Esophagus squamous epithelium (tissue), 5 donors: ENCODE data around the gene PROKR2. TPM values are rescaled to one million over a fixed set of nuclear protein-coding genes. Genes with fewer than 3 reads are reported as not detected.

Experiments
- DNase-seq: peaks from one replicate; lab custom pipeline; 2025; lab: John Stamatoyannopoulos, UW
- H3K27ac ChIP-seq, 4 donors: fragments of 200-600 bp; sonication (generic); one replicate each; pipeline ENCODE4 v1.5.1; 2016 to 2019; ENCODE audit warnings: mild to moderate bottlenecking in 1 of 4
- H3K27me3 ChIP-seq, 4 donors: fragments of 200-600 bp; sonication (generic); 1 replicate in 3 of 4; 2 replicates in 1 of 4; pipeline versions ENCODE4 v1.5.1 to v1.6.0; 2017 to 2021; ENCODE audit warnings: antibody characterized with exemption in 1 of 4
- H3K36me3 ChIP-seq, 3 donors: fragments of 200-600 bp; sonication (generic); one replicate each; pipeline ENCODE4 v1.5.1; 2016 to 2019
- H3K4me1 ChIP-seq, 3 donors: fragments of 200-600 bp; sonication (generic); one replicate each; pipeline ENCODE4 v1.5.1; 2017 to 2019
- H3K4me3 ChIP-seq, 4 donors: fragments of 200-600 bp; sonication (generic); 1 replicate in 3 of 4; 2 replicates in 1 of 4; pipeline ENCODE4 v1.5.1; 2016 to 2019; ENCODE audit warnings: mild to moderate bottlenecking in 2 of 4, moderate library complexity in 1 of 4
- H3K9me3 ChIP-seq, 3 donors: fragments of 200-600 bp; sonication (generic); one replicate each; pipeline ENCODE4 v1.5.1; 2016 to 2019
- POLR2A ChIP-seq, 4 donors: fragments of 450-650 bp; IDR thresholded peaks; one replicate each; pipeline ENCODE4 v1.6.1; 2017; ENCODE audit warnings: antibody characterized with exemption in 4 of 4, mild to moderate bottlenecking in 4 of 4, moderate library complexity in 3 of 4
- WGBS, 2 donors: methylation state at CpG; one replicate each; pipeline ENCODE4 v1.1.5; 2018; 5-methylcytosine and 5-hydroxymethylcytosine counted together
- intact Hi-C: fragments of 100-400 bp; cut with DNase I; formaldehyde crosslinking; loops from one replicate; pipeline ENCODE4 v1.15.0; 2022
- total RNA-seq, 4 donors: library from RNA; depleted of rRNA; stranded (reverse); fragments of >200 nt; gene quantifications; one replicate each; pipeline ENCODE4 v1.1.0, GENCODE V29; 2016
- TF ChIP-seq, protein P1 (sequence below), 6 experiments: fragments of 450-650 bp in 4 of 6; fragments of 200-600 bp in 2 of 6; sonication (generic) in 2 of 6; IDR thresholded peaks; one replicate each; pipeline ENCODE4 v1.5.1; 2016 to 2019; ENCODE audit warnings: antibody characterized with exemption in 6 of 6, mild to moderate bottlenecking in 4 of 6, moderate library complexity in 4 of 6
- donor health status: DM: yes; HTN: yes; CAD: no.

The PROKR2 gene
- not detected for total RNA-seq

DNA sequence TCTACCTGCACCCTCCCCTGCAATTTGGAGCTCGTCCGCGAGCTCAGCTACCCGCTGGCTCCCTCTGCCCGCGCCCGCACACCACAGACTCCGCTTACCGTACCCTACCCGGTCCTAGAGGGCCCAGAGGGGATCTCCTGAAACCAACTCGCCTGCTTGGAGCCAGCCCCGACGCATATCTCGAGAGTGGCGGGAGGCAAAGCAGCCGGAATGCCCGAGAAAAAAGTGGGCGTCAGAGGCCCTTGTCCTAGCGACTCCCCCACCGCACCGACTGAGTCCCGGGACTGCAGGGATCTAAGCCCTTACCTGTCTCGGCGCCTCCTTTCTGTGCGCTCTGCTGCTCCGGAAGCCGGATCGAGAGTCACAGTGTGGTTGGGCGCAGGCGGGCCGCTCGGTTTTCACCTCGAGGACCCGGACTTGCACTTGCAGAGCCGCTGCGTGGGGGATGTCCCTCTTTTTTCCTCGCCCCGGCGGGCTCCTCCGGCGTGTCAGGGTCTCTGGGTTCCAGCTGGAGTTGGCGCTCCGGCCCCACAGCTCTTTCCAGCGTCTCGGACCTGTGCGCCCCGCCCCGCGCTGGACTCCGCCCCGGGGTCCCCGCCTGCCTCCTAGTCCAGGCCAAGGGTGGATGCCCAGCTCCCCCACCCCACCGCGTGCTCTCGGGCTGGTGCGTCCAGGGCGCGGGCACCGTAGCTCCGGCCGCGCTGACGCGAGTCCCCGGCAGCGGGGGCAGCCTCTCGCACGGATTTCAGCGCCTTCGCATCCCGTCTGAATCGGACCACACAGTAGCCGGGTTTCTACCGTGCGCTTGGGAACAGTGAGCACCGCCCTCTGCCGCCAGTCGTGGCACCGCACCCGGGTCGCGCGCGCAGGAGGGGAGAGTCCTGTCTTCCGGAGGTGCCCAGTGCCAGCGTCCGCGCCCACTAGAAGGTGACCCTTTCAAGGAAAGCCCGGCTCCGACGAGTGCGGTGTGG is at the start of gene PROKR2:
PROKR2 (minus strand) TSS at position 767 of the 971 bp plus-strand sequence. CDS start 2,585 bp downstream, outside the sequence.
- DNase-seq: no peak
- intact Hi-C loops: no loop called here
- Histone ChIP-seq H3K27me3 (peaks cover 0 to 65% (median 5%) of the 10 kb centered on the region in 4 donors), H3K4me3 (peak within 1 kb of the TSS in 1 of 4 donors; percentile 12), H3K27ac (no peak within 1 kb of the TSS), H3K4me1 (peaks cover 0 to 8% (median 0%) of the 10 kb centered on the region in 3 donors), H3K9me3 (no peaks in the 10 kb centered on the region), H3K36me3 (no peaks in the 10 kb centered on the region)
- TF ChIP-seq, protein P1, sequence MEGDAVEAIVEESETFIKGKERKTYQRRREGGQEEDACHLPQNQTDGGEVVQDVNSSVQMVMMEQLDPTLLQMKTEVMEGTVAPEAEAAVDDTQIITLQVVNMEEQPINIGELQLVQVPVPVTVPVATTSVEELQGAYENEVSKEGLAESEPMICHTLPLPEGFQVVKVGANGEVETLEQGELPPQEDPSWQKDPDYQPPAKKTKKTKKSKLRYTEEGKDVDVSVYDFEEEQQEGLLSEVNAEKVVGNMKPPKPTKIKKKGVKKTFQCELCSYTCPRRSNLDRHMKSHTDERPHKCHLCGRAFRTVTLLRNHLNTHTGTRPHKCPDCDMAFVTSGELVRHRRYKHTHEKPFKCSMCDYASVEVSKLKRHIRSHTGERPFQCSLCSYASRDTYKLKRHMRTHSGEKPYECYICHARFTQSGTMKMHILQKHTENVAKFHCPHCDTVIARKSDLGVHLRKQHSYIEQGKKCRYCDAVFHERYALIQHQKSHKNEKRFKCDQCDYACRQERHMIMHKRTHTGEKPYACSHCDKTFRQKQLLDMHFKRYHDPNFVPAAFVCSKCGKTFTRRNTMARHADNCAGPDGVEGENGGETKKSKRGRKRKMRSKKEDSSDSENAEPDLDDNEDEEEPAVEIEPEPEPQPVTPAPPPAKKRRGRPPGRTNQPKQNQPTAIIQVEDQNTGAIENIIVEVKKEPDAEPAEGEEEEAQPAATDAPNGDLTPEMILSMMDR (IDR thresholded peaks at IDR 0.05): no peak
- TF ChIP-seq POLR2A (IDR thresholded peaks at IDR 0.05): no peak
- WGBS, 2 donors: 4 to 9% methylated on average over 14 to 18 of the region's 92 CpGs

DNA sequence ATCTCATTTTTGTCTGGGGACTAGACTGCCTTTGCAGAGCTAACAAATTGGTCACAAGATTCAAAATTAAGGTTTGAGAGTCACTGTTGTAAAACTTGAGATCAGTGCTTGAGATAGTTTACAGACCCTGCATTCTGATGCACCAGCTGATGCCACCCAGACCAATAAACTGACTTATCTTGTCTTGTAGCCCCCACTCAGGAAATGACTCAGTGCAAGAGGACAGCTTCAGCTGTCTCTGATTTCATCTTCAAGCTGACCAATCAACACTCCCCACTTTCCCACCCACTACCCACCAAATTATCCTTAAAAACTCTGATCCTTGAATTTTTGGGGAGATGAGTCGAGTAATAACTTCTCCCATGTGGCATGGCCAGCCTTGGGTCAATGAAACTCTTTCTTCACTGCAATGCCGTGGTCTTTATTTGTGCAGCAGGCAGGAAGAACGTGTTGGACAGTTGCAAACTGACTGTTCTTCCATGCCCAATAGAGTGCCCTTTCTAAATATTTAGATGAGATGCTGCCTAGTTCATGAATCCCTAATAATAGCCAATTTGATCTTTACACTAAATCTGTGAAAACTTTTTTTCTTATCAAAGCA is 48.3 kb upstream of the PROKR2 start:
- WGBS, 2 donors: 41 to 47% methylated on average over 3 of the region's 3 CpGs
- TF ChIP-seq, protein P1 (IDR thresholded peaks at IDR 0.05): no peak
- TF ChIP-seq POLR2A (IDR thresholded peaks at IDR 0.05): no peak
- H3K36me3 ChIP-seq: no peaks in the 10 kb centered on the region
- no peak overlapping the region for H3K27ac ChIP-seq
- no peaks in the 10 kb centered on the region for H3K27me3 ChIP-seq
- no peaks in the 10 kb centered on the region for H3K4me1 ChIP-seq
- H3K9me3 ChIP-seq: no peaks in the 10 kb centered on the region
- no peak for DNase-seq
- intact Hi-C loops: no loop called here
- no peak overlapping the region for H3K4me3 ChIP-seq

DNA sequence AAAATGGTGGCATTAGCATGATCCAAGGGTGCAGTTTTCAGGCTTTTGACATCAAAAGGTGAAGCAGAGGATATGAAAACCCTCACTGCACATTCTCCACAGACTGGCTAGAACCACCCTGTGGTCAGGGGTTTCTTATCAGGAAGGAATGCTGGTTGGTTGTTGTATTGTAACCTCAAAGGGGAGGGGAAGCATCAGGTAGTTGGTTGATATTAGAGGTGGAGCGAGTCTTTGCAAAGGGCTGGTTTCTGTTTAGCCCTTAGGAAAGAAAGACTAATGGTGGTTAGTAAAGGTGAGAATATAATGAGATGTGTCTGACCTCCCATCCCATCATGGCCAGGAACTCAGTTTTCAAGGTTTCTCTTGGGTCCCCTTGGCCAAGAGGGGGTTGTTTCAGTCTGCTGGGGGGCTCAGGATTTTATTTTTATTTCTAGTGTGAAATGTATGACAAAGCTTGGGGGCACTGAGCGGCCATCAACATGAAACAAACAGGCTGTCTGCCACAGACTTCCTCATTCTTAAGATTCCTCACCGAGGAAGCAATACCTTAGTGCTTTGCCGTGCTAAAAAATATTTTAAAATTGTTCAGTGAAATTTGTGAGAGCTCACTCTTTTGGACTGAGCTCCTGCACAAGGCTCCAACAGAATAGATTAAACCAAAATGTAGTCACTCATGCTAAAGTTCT is 47.5 kb upstream of the PROKR2 start:
- Histone ChIP-seq H3K4me3 (no peak overlapping the region), H3K9me3 (no peaks in the 10 kb centered on the region), H3K4me1 (no peaks in the 10 kb centered on the region), H3K27ac (no peak overlapping the region), H3K27me3 (no peaks in the 10 kb centered on the region), H3K36me3 (no peaks in the 10 kb centered on the region)
- TF ChIP-seq, protein P1 (IDR thresholded peaks at IDR 0.05): no peak
- TF ChIP-seq POLR2A (IDR thresholded peaks at IDR 0.05): no peak
- intact Hi-C loops: no loop called here
- WGBS, 2 donors: 59 to 78% methylated on average over 2 to 4 of the region's 4 CpGs
- no peak for DNase-seq

DNA sequence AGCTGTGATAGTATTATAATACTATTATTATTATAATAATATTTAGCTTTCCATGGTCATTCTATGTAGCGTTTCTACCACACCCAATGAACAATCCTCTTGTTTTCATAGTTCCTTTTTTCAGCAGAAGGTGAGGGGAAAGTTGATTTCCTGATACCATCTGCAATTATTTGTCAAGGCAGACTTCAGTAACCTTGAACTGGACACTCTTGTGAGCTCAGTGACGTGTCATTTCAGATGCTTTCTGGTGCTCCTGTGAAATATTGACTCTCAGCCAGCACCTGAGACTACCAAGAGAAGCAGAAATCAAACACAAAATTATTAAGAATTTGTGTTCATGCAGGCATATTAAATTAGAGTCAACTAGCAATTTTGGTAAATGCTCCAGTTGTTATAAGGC is 46.0 kb upstream of the PROKR2 start:
- no peak for TF ChIP-seq POLR2A (IDR thresholded peaks at IDR 0.05)
- TF ChIP-seq, protein P1 (IDR thresholded peaks at IDR 0.05): no peak
- Histone ChIP-seq H3K36me3 (no peaks in the 10 kb centered on the region), H3K4me3 (no peak overlapping the region), H3K27me3 (no peaks in the 10 kb centered on the region), H3K27ac (no peak overlapping the region), H3K4me1 (no peaks in the 10 kb centered on the region), H3K9me3 (no peaks in the 10 kb centered on the region)
- no peak for DNase-seq
- intact Hi-C loops: no loop called here
- WGBS, 2 donors: 0 to 27% methylated on average over 2 of the region's 2 CpGs
